Measurements from ENCODE around the gene LEO1. TPM values are rescaled to one million over a fixed set of nuclear protein-coding genes. Genes with fewer than 3 reads are reported as not detected.

Gene LEO1
- total and polyA plus RNA-seq, 10 of the 15 experiments (the other 5 are each of a cell fraction or from before 2014, with no cell fraction given), result 13.6 to 50.6 (median 32.4) TPM

DNA sequence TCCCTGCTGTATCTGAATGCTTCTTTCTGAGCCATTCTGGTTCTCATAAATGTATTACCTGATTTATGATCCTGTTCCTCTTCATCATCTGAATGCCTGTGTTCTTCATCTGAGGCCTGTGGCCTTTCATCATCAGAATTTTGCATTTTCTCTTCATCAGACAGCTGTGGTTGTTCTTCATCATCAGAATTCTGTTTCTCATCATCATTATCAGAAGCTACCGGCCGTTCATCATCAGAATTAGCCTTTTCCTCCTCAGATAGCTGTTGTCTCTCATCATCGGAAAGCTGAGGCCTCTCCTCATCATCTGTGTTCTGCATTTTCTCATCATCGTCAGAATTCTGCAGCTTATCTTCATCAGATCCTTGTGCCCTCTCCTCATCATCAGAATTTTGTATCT is 5.9 kb downstream of the LEO1 start (continued):
- TF ChIP-seq, protein P1, sequence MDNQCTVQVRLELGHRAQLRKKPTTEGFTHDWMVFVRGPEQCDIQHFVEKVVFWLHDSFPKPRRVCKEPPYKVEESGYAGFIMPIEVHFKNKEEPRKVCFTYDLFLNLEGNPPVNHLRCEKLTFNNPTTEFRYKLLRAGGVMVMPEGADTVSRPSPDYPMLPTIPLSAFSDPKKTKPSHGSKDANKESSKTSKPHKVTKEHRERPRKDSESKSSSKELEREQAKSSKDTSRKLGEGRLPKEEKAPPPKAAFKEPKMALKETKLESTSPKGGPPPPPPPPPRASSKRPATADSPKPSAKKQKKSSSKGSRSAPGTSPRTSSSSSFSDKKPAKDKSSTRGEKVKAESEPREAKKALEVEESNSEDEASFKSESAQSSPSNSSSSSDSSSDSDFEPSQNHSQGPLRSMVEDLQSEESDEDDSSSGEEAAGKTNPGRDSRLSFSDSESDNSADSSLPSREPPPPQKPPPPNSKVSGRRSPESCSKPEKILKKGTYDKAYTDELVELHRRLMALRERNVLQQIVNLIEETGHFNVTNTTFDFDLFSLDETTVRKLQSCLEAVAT (IDR thresholded peaks at IDR 0.05), result no peak
- TF ChIP-seq PAX5 (IDR thresholded peaks at IDR 0.05; ENCODE audit: borderline replicate concordance, low read depth, low read length), result no peak
- no peak for TF ChIP-seq RFX5 (IDR thresholded peaks at IDR 0.05; ENCODE audit: low read depth, low read length)

DNA sequence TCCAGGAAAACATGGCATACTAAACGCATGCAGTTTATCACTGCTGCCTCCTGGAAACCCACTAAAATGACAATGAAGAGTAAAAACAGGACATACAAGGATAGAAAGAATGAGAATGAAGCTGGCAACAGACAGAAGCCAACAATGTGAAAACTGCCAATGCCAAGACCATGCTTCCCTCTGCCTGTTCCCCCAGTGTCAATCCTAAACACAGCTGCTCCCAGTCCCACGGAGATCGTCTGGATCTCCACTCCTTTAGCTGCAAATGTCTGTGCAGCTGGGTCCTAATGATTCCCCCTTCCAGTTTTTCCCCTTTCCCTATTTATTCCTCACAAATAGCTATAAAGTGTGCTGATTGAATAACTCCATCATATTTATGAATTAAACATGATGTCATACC is 16.1 kb downstream of the LEO1 start:
- TF ChIP-seq HDGF (IDR thresholded peaks at IDR 0.05) (no peak), ZZZ3 (IDR thresholded peaks at IDR 0.05; ENCODE audit: control insufficient read depth, insufficient read length, low read depth) (no peak), POLR2A (IDR thresholded peaks at IDR 0.05; ENCODE audit: low read depth, low read length) (no peak), NFXL1 (IDR thresholded peaks at IDR 0.05; ENCODE audit: borderline replicate concordance) (no peak), BRCA1 (IDR thresholded peaks at IDR 0.05; ENCODE audit: low read depth, low read length) (no peak), BMI1 (IDR thresholded peaks at IDR 0.05; ENCODE audit: borderline replicate concordance) (no peak), ESRRA (IDR thresholded peaks at IDR 0.05; ENCODE audit: low read length) (no peak), CHD4 (IDR thresholded peaks at IDR 0.05) (no peak), NFYA (IDR thresholded peaks at IDR 0.05; ENCODE audit: borderline replicate concordance, low read depth, low read length) (no peak), NFYB (IDR thresholded peaks at IDR 0.05; ENCODE audit: insufficient read depth, low read depth, low read length) (no peak)
- TF ChIP-seq, protein P2, sequence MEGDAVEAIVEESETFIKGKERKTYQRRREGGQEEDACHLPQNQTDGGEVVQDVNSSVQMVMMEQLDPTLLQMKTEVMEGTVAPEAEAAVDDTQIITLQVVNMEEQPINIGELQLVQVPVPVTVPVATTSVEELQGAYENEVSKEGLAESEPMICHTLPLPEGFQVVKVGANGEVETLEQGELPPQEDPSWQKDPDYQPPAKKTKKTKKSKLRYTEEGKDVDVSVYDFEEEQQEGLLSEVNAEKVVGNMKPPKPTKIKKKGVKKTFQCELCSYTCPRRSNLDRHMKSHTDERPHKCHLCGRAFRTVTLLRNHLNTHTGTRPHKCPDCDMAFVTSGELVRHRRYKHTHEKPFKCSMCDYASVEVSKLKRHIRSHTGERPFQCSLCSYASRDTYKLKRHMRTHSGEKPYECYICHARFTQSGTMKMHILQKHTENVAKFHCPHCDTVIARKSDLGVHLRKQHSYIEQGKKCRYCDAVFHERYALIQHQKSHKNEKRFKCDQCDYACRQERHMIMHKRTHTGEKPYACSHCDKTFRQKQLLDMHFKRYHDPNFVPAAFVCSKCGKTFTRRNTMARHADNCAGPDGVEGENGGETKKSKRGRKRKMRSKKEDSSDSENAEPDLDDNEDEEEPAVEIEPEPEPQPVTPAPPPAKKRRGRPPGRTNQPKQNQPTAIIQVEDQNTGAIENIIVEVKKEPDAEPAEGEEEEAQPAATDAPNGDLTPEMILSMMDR (IDR thresholded peaks at IDR 0.05 in 2 of 3, conservative IDR thresholded peaks at IDR 0.05 in 1 of 3; ENCODE audit: control insufficient read depth in 2 of 3, extremely low read depth in 1 of 3, insufficient read depth in 1 of 3, low read depth in 3 of 3, low read length in 3 of 3), result no peak
- intact Hi-C loops (cut with micrococcal nuclease; ENCODE audit: unreplicated experiment) (no loop called here), in situ Hi-C loops (cut with MboI) (no loop called here)
- WGBS (ENCODE audit: insufficient coverage, insufficient replicate concordance, low lambda C conversion rate, missing lambda C conversion rate), result 97% methylated on average over 3 of the region's 3 CpGs
- Histone ChIP-seq H3K36me3 (ENCODE audit: control insufficient read depth in 2 of 2, insufficient read depth in 2 of 2, low read length in 1 of 2) (peaks cover 13 to 41% of the 10 kb centered on the region in 2 experiments), H3K4me1 (ENCODE audit: control insufficient read depth, insufficient read depth, low read length) (no peaks in the 10 kb centered on the region), H3K9me3 (replicated peaks; ENCODE audit: control insufficient read depth, insufficient read depth, low read length) (no peaks in the 10 kb centered on the region), H3K27me3 (replicated peaks in 1 of 2; ENCODE audit: control insufficient read depth in 2 of 2, insufficient read depth in 2 of 2, low read length in 1 of 2) (no peaks in the 10 kb centered on the region), H4K20me1 (ENCODE audit: control insufficient read depth, insufficient read depth) (no peaks in the 10 kb centered on the region), H3K4me2 (ENCODE audit: control insufficient read depth, insufficient read depth) (no peak overlapping the region), H3K4me3 (no peak overlapping the region), H3K79me2 (ENCODE audit: control insufficient read depth, insufficient read depth, low read length) (no peaks in the 10 kb centered on the region), H3K27ac (ENCODE audit: control insufficient read depth, insufficient read depth) (no peak overlapping the region), H3K9ac (ENCODE audit: control insufficient read depth, insufficient read depth, low read length) (no peak overlapping the region), H2AFZ (ENCODE audit: control insufficient read depth, low read depth, low read length) (no peak overlapping the region)
- BruUV-seq (replicated peaks), result TSS peak; percentile 18
- DNase-seq (ENCODE audit: low read depth, low spot score) (no peak), FAIRE-seq (no peak), ATAC-seq (no peak)
- RAD21 ChIA-PET (ENCODE audit: unreplicated experiment), result no interaction called here
- CTCF ChIA-PET, result interaction anchor here (0.9 kb wide), 2 partner anchors 82 to 229 kb away, joined by 3 read pairs; no protein-coding TSS in a partner anchor
- SMC1A ChIA-PET (ENCODE audit: uncharacterized antibody, unreplicated experiment), result no interaction called here
- POLR2A ChIA-PET, result interaction anchor here (0.6 kb wide), 1 partner anchor 115 kb away, joined by 3 read pairs; no protein-coding TSS in a partner anchor
